22Rv1 (cell line): ENCODE measurements around the gene PPP1R16B.

Experiments used
- ZFX ChIP-seq: fragments of 450-650 bp; IDR thresholded peaks from 2 replicates; pipeline ENCODE4 v1.6.1; 2017; ENCODE audit warnings: antibody characterized with exemption, borderline replicate concordance
- TF ChIP-seq, protein P1 (sequence below): fragments of 450-650 bp; IDR thresholded peaks from 2 replicates; pipeline ENCODE4 v1.5.1; 2017; ENCODE audit warnings: mild to moderate bottlenecking

DNA sequence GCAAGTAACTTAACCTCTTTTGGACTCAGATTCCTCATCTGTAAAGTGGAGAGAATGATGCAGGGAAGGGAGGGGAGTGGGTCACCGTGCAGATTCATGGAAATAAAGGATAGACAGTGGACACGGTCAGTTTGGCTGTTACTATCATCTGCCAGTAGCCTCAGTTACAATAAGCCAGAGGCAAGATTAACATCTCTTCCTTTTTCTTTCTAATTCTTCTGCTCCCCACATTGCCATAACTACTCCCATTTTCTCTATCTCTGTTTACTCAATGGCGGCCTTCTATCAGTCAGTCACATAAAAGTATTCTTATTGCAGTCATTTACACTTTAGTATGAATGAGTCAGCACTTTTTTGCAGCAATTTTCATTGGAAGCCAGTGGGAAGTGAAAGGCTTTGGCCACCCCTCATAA lies 49.2 kb downstream of the PPP1R16B start:
- TF ChIP-seq, protein P1, sequence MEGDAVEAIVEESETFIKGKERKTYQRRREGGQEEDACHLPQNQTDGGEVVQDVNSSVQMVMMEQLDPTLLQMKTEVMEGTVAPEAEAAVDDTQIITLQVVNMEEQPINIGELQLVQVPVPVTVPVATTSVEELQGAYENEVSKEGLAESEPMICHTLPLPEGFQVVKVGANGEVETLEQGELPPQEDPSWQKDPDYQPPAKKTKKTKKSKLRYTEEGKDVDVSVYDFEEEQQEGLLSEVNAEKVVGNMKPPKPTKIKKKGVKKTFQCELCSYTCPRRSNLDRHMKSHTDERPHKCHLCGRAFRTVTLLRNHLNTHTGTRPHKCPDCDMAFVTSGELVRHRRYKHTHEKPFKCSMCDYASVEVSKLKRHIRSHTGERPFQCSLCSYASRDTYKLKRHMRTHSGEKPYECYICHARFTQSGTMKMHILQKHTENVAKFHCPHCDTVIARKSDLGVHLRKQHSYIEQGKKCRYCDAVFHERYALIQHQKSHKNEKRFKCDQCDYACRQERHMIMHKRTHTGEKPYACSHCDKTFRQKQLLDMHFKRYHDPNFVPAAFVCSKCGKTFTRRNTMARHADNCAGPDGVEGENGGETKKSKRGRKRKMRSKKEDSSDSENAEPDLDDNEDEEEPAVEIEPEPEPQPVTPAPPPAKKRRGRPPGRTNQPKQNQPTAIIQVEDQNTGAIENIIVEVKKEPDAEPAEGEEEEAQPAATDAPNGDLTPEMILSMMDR, result no peak
- no peak for TF ChIP-seq ZFX
